VCaP (cell line): ENCODE measurements around the gene C19orf67.

Experiments used
- H3K27ac ChIP-seq: fragments of 450-650 bp; 2 replicates; pipeline ENCODE4 v1.5.1; 2017
- CTCF ChIP-seq: fragments of 450-650 bp; conservative IDR thresholded peaks from 2 replicates; pipeline ENCODE4 v1.5.1; 2017; ENCODE audit warnings: mild to moderate bottlenecking, moderate library complexity

The C19orf67 gene

DNA sequence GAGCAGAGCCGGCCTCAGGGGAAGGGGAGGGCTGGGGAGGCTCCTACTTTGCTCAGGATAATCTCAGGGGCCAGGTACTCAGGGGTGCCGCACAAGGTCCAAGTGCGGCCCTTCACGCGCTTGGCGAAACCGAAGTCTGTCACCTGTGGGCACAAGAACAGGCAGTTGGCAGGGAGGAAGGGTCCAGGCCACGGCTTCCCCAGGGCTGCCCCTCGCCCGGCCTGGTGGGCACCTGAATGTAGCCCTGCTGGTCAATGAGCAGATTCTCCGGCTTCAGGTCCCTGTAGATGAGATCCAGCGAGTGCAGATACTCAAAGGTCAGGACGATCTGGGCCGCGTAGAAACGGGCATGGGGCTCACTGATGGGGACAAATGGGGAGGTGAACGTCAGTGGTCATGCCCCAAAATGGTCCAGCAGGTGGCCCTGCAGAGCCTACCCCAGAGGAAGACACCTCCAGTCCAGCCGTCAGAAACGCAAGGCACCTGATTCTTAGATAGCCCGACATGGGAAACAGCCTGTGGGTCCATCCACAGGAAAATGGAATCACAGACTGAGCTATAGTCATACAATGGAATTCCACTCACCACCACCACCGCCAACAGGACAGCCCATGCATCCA is 12.1 kb upstream of the C19orf67 start:
- no peak; the same call in 1 of the 2 replicates for TF ChIP-seq CTCF

DNA sequence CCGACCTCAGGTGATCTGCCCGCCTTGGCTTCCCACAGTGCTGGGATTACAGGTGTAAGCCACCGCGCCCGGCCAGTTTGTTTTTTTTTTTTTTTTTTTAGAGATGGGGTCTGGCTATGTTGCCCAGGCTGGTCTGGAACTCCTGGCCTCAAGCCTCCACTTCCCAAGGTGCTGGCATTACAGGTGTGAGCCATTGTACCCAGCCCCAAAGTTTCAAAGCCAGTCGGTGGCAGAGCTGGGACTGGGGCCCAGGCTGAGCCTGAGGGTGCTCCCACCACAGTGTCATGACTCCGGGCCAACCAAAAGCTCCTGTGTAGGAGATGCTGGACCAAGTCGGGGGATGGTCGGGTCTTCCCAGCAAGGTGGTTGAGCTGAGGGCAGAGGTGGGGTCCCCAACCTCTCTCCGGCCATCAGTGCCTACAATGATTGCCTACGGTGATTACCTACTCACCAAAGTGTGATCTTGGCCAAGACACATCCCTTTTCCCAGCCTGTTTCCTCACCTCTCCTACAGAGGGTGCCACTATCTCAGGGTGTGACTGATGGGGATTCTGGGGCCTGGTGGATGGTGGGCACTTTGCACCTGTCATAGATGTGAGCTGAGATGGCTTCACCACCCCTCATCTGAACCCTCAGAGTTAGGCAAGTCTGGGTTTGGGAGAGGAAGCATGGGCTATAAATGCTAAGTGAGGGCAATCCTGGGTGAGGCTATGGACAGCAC is 10.8 kb upstream of the C19orf67 start:
- H3K27ac ChIP-seq = no peak overlapping the region
- 0 out of 2 replicates have a peak, but pooled peaks have one; percentile 9 for TF ChIP-seq CTCF

More for the DNA sequence above, 12.1 kb upstream of the C19orf67 start:
- no peak overlapping the region for H3K27ac ChIP-seq

GRCh38 chr19:14094854-14095253 is 9.3 kb upstream of the C19orf67 start:
- TF ChIP-seq CTCF = no peak
- H3K27ac ChIP-seq = no peak overlapping the region

DNA sequence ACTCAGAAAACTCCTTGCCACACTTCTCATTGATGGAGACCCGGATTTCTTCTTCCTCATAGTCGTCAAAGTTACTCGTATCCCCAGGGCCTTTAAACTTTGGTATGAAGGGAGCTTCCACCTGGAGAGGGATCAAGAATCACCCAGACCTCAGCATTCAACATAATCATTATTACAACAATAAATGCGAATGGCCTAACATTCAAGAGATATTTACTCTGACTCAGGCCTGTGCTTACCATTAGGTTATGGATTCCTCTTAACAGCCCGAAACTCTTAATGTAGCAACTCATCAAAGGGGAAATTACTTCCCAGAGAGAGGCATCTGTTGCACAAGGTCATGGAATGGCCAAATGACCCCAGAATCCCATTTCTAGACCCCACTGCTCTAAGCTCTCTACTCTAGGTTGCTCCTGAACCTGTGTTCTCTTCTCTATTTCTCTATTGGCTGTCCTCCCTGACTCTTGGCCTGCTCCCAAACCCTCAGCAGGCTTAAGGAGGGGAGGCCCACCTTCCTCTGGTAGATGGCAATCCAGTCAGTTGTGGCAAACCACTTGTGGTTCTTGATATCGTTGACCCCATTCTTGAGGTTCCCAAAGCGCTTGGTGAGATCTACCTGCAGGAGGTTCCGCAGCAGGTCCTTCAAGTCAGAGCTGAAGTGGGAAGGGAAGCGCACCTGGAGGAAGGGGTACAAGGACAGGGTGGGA is 7.7 kb upstream of the C19orf67 start:
- H3K27ac ChIP-seq = no peak overlapping the region
- no peak for TF ChIP-seq CTCF

DNA sequence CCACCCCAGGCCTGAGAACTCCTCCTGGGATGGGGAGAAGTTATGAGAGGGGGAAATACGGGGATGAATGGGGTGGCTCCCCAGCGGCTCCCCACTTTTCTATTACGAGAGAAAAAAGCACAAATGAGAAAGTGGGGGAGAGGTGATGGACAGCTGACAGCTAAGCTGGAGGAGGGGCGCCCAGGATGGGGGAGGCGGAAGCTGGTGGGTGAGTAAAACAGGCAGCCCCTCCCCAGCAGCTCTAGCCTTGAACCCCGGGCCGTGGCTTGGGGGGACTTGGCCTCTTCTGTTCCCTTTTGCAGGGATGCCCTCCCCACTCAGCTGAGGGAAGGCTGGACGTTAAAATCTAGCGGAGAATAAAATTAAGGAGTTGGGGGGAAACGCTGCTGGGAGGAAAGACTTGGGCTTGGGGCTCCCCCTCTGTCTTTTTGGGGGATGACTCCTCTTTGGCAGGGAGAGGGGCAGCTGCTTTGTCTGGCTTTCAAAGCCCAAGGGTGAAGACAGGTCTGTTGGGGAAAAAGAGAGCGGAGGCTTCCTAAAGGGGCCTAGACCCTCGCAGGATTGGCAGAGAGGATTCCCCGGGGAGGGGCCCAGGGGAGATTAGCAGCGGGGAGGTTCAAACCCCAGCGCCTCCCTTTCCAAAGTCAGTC is 6.4 kb upstream of the C19orf67 start:
- no peak for TF ChIP-seq CTCF
- H3K27ac ChIP-seq = peak overlapping the region; percentile 90

GRCh38 chr19:14091081-14091812 is 5.7 kb upstream of the C19orf67 start:
- peak overlapping the region; percentile 90 for H3K27ac ChIP-seq
- TF ChIP-seq CTCF = peak; percentile 36
